Epithelial cell of proximal tubule (primary cell): Measurements from ENCODE around the gene LRP3. TPM values are rescaled to one million over a fixed set of nuclear protein-coding genes. Genes with fewer than 3 reads are reported as not detected.

Source experiments
- DNase-seq: peaks from one replicate; pipeline ENCODE4 v3.0.0-alpha.2; 2011; ENCODE audit warnings: low read depth
- H3K4me3 ChIP-seq: 2 replicates; pipeline ENCODE4 v1.5.1; 2011; ENCODE audit warnings: low read depth, mild to moderate bottlenecking, low read length
- total RNA-seq: library from RNA; depleted of rRNA; stranded (reverse); fragments of >200 nt; gene quantifications from 2 replicates; pipeline ENCODE4 v1.2.3, GENCODE V29; 2015
- TF ChIP-seq, protein P1 (sequence below): conservative IDR thresholded peaks from 2 replicates; pipeline ENCODE4 v1.5.1; 2012; ENCODE audit warnings: low read depth, mild to moderate bottlenecking, low read length

LRP3 gene
- total RNA-seq, 1 donor from 2014 or later, result 26.3 TPM

DNA sequence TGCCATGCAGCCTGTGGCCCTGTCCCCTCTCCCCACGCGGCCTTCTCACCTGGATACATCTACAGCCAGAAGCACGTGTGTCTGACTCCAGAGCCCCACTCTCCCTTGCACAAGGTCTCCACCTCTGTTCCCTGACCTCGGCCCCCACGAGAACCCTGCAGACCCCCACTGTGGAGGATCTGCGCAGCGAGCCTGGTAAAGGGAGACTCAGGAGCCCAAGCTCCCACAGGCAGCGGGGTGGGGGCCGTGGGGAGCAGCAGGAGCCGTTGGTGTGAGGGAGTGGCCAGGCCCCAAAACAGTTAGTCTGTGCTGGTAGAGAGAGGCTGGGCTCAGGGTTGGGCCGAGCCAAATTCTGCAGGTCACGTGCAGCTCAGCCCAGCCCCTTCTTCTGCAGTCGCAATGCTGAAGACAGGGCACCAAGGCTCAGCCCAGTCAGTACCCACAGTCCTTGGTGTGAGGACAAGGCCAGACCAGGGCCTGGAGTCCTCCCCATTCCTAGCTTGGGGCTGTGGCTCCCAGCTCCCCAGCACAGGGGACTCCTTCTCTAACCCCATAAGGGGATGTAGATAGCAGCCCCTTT, 60.2 kb downstream of the LRP3 start:
- TF ChIP-seq, protein P1, sequence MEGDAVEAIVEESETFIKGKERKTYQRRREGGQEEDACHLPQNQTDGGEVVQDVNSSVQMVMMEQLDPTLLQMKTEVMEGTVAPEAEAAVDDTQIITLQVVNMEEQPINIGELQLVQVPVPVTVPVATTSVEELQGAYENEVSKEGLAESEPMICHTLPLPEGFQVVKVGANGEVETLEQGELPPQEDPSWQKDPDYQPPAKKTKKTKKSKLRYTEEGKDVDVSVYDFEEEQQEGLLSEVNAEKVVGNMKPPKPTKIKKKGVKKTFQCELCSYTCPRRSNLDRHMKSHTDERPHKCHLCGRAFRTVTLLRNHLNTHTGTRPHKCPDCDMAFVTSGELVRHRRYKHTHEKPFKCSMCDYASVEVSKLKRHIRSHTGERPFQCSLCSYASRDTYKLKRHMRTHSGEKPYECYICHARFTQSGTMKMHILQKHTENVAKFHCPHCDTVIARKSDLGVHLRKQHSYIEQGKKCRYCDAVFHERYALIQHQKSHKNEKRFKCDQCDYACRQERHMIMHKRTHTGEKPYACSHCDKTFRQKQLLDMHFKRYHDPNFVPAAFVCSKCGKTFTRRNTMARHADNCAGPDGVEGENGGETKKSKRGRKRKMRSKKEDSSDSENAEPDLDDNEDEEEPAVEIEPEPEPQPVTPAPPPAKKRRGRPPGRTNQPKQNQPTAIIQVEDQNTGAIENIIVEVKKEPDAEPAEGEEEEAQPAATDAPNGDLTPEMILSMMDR, result no peak
- H3K4me3 ChIP-seq, result no peak overlapping the region
- no peak for DNase-seq

DNA sequence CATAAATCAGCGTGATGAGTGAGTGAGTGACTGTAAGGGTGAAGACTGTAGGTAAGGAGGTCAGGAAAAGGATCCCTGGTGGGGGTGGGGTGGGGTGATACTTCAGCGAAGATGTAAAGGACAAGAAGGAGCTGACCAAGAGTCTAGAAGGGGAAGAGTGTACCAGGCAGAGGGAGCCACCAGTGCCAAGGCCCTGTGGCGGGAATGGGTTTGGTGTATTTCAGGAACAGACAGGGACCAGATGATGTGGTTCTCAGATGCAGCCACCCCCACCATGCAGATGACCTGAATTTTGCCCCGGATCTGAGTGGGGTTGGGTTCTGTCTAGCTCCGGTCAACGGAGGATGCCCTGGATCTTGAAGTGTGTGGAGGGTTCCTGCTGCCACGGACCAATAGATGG, 61.7 kb downstream of the LRP3 start:
- TF ChIP-seq, protein P1, result no peak
- no peak overlapping the region for H3K4me3 ChIP-seq
- DNase-seq, result no peak

DNA sequence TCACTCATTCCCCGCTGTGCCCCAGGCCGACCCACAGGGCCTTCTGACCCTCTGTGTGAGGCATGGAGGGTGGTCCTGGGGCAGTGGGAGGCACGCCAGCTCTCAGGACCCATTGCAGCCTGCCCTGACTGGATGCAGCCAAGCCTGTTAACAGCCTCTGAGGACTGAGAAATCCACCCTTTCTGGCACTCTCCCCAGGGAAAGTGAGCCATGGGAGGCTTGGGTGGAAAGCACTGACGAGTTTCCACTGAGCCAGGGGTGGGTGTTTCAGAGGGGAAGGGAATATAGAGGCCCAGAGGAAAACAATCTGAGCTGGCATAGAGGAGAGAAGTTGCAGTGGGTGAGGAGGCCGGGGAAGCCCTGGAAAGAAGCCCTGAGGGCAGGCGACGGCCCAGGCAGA, 62.1 kb downstream of the LRP3 start:
- no peak for DNase-seq
- TF ChIP-seq, protein P1, result no peak
- no peak overlapping the region for H3K4me3 ChIP-seq

DNA sequence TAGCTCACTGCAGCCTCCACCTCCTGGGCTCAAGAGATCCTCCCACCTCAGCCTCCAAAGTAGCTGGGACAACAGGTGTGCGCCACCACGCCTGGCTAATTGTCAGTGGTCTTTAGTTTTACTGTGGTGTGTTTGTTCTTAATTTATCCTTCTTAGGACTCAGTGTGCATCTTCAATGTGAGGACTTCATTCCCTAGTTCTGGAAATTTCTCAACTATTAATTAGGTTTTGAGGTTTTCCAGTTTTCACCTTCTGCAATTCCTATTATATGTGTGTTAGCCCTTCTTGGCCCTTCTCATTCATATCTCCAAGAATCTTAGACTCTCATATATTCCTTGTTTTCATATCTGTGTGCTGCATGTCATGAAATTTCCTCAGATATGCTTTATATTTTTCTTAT, 63.7 kb downstream of the LRP3 start:
- H3K4me3 ChIP-seq, result no peak overlapping the region
- no peak for DNase-seq
- TF ChIP-seq, protein P1, result no peak

Other genes starting within 250 kb of the LRP3 start
- 16.9 and 23.7 TPM in 2 replicates for gene CEP89, start 222.4 kb upstream of the LRP3 start, total RNA-seq
- 3.2 and 4.2 TPM in 2 replicates for gene FAAP24, start 222.1 kb upstream of the LRP3 start, total RNA-seq
- 23.6 and 45.7 TPM in 2 replicates for gene RHPN2, start 129.4 kb upstream of the LRP3 start, total RNA-seq
- gene GPATCH1, start 113.1 kb upstream of the LRP3 start, total RNA-seq, result 8.9 and 13.3 TPM in 2 replicates
- not detected in 2 replicates for gene WDR88, start 62.2 kb upstream of the LRP3 start, total RNA-seq
- gene SLC7A10, start 31.5 kb downstream of the LRP3 start, total RNA-seq, result not detected in 2 replicates
- 2.5 and 2.9 TPM in 2 replicates for gene CEBPA, start 108.2 kb downstream of the LRP3 start, total RNA-seq
- 19.3 and 23.1 TPM in 2 replicates for gene CEBPG, start 179.4 kb downstream of the LRP3 start, total RNA-seq